CD1c-positive myeloid dendritic cell (primary cell): ENCODE data around the gene NOVA1.

ENCODE experiments used
- DNase-seq: peaks from one replicate; pipeline ENCODE4 v3.0.0-alpha.2; 2016; ENCODE audit errors: extremely low spot score

The NOVA1 gene

DNA sequence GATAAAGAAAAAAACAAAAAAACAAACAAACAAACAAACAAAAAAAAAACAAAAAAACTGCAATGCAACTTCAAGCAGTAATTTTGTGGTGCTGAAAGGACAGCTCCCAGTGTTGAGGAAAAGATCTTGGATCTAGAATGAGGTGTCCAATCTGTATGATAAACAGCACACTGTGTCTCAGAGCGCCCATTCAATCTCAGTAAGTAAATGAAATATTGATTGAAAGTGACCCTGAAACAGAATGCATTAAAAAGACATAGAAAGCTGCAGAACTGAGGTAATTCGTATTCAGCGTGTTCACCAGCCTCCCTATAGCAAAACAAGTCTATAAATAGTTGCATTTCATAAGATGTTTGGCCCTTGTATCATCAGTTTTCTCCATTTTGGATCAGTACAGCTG, 153.0 kb downstream of the NOVA1 start:
- no peak for DNase-seq

DNA sequence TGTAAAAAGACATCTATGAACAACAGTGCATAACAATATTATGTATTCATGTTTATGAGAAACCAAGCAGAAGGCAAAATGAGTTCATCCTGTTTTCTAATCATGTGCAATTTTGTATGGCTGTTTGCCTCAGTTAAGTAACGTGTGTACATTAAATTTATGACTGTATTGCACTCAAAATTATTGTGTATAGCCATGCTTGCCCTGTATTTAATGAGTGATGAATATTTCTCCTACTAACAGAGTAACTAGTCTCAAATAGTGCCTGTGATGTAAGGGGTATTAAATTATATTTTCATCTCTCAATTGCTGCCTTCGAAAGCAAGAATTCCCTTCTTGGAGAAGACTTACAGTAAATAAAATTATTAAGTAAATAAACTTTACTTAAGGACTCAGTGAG, 154.2 kb downstream of the NOVA1 start:
- DNase-seq: no peak

DNA sequence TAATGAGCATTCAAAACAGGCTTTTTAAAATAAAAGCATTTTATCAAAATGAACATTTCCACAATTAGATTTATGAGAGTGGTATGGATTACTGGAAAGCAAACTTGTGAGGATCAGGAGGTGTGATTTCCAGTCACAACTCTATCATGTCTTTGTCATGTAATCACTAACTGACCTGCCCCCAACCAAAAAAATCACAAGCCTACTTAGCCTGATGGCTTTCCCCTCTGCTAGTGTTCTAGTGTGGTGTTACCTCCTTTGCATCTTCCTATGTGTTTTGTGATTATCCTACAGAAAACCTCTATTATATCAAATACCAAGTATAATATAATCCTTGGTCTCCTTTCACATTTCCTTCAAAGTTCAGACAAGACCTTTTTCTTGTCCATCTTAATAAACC, 168.6 kb downstream of the NOVA1 start:
- no peak for DNase-seq

- DNase-seq: no peak
Observed at GRCh38 chr14:26427097-26427496, 170.7 kb downstream of the NOVA1 start.

DNA sequence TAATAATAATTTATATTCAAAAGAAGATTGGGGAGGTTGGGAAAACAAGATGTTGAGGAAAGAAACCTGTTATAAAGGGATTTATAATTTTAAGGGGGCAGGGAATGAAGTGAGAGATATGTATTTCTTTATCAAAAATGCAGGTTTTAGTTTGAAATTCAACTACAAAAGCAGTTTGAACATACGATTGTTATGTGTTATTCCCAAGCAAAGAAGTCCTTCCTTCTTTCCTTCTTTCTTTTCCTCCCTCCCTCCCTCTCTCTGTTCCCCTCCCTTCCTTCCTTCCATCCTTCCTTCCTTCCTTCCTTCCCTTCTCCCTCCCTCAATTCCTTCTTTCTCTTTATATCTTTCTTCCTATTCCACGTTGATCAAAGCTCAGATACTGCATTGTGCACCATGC, 173.3 kb downstream of the NOVA1 start:
- DNase-seq: no peak

GRCh38 chr14:26415618-26416123, 182.2 kb downstream of the NOVA1 start:
- no peak for DNase-seq

GRCh38 chr14:26414926-26415325, 182.9 kb downstream of the NOVA1 start:
- no peak for DNase-seq

DNA sequence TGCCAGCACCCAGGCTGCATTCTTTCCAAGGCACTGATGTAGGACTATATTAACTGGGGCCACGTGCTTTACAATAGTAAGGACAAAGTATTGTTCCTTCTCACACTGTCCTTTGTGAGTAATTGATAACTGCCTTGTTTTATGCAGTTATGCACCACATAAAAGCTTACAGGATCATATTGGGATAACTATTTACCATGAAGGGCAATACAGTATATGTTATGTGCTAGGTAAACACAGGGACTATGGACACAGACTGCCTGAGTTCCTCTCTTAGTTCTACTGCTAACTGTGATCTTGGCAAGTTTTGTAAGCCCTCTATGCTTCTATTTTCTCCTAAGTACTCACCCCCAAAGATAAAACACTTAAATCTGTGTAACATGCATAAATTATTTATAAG, 183.7 kb downstream of the NOVA1 start:
- no peak for DNase-seq

GRCh38 chr14:26412421-26412820, 185.4 kb downstream of the NOVA1 start:
- no peak for DNase-seq

GRCh38 chr14:26410189-26410685, 187.6 kb downstream of the NOVA1 start:
- DNase-seq: no peak

DNA sequence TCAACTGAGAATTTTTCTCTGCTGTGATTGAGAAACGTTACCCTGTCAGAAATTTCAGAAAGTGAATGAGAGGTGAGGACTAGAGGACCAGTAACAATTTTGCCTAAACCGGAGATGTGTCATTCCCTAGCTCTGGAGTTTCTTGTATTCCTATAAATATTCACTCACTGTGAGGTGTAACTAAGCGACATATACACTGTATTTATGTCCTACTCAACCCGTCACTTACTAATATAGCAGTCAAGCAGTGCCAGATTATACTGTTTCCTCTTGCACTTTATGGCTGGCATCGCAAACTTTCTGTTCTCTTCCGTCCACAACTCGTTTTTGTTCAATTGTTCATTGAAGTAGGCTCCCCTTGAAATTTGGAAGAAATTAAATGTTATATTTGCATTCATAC, 192.9 kb downstream of the NOVA1 start:
- DNase-seq: no peak

DNA sequence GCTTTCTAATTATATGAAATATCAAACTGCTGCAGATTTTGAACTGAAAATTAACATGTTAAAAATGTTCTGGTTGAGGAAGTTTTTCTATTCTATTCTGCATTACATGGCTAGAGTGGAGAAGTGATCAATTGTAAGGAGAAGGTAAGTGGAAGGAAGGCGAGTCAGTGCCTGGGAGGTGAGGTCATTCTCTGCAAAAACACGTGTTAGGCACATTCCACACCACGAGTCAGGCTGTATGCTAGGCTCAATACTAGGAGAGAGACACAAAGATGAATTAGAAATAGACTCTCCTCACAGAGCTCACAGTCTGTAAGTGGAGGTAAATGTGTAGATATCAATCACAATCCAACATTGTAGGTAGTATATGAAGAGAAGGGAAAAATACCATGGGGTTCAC, 194.1 kb downstream of the NOVA1 start:
- no peak for DNase-seq

DNA sequence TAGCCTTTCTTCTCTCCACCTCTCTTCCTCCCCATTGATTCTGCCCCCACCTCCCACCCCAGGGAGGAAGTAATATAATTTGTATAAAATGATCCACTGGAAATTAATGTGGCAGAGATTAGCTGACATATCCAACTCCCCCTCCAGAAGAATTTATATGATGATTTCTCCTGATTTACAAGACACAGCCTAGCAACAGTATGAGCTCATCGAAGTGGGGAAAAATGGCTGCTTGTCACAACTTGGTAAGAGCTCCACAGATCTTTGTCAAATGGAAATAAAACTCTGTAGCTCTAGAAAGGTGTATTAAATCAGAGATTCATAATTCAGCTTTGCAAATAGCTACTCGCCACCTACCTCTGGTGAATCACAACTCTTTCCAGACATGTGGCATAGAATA, 195.7 kb downstream of the NOVA1 start:
- no peak for DNase-seq

- DNase-seq: no peak
Observed at GRCh38 chr14:26401179-26401968, 196.5 kb downstream of the NOVA1 start.

DNA sequence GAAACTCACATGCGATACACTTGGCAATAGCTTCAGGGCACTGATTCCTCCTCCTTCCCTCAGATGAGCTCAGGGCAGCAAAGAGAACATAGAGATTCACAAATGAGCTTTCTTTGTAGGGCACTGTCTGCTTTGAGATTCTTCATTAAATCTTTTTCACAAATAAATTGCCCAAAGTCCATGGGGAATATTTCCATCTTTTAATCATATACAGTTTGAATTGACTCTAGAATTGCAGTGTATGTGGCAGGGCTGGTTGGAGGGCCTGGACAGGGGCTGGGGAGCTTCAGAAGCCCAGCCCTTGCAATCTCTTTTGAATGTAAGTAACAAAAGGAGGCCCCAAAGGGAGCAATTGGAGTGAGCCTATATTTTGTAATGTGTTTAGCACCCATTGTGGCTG, 197.5 kb downstream of the NOVA1 start:
- no peak for DNase-seq

DNA sequence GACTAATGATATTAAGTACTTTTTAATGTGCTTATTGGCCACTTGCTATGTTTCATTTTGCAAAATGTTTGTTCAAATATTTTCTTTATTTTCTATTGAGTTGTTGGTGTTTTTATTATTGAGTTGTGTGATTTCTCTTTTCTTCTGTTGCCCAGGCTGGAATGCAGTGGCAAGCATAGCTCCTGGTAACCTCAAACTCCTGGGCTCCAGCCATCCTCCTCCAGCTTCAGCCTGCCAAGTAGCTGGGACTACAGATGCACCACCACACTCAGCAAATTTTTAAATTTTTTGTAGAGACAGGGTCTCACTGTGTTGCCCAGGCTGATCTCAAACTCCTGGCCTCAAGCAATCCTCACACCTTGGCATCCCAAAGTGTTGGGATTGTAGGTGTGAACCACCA, 199.2 kb downstream of the NOVA1 start:
- no peak for DNase-seq
